Measurements from ENCODE around the gene CCDC175. TPM values are rescaled to one million over a fixed set of nuclear protein-coding genes. Genes with fewer than 3 reads are reported as not detected.

CCDC175 gene
- total and polyA plus RNA-seq, 2 experiments from 2014 or later, result not detected

DNA sequence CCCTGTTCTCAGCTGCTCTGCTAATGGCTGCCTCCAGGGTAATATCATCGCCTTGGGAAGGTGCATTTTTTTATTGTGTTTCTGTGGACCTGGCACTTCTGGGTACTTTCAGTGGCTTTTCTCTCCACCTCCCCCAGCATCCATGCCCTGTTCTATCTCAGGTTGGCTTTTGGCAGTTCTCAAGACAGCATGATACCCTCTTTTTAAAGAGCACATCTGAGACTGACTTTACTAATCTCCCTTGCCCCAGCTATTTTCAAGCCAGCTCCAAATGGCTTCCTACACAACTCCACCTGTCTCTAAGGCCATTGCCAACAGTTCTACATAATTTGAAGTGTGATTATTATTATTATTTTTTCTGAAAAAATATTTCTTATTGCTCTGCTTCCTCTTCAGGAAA lies 39.1 kb downstream of the CCDC175 start:
- Histone ChIP-seq H3K9me2 (replicated peaks; ENCODE audit: insufficient read depth) (no peaks in the 10 kb centered on the region), H3K27ac (no peak overlapping the region), H3K36me3 (replicated peaks; ENCODE audit: insufficient read depth, low read depth) (no peaks in the 10 kb centered on the region), H4K20me1 (ENCODE audit: insufficient read depth, poor library complexity, severe bottlenecking) (no peaks in the 10 kb centered on the region), H3K4me1 (ENCODE audit: insufficient read depth) (no peaks in the 10 kb centered on the region), H3K79me2 (no peaks in the 10 kb centered on the region), H3K4me2 (no peak overlapping the region), H3K4me3 (no peak overlapping the region), H3K9me3 (ENCODE audit: low read depth) (no peaks in the 10 kb centered on the region), H3K27me3 (no peaks in the 10 kb centered on the region), H2AFZ (no peak overlapping the region)
- 90% methylated on average over 1 of the region's 1 CpG for WGBS (ENCODE audit: low lambda C conversion rate, missing lambda C conversion rate)
- DNase-seq (ENCODE audit: low spot score), result no peak
- TF ChIP-seq, protein P1, sequence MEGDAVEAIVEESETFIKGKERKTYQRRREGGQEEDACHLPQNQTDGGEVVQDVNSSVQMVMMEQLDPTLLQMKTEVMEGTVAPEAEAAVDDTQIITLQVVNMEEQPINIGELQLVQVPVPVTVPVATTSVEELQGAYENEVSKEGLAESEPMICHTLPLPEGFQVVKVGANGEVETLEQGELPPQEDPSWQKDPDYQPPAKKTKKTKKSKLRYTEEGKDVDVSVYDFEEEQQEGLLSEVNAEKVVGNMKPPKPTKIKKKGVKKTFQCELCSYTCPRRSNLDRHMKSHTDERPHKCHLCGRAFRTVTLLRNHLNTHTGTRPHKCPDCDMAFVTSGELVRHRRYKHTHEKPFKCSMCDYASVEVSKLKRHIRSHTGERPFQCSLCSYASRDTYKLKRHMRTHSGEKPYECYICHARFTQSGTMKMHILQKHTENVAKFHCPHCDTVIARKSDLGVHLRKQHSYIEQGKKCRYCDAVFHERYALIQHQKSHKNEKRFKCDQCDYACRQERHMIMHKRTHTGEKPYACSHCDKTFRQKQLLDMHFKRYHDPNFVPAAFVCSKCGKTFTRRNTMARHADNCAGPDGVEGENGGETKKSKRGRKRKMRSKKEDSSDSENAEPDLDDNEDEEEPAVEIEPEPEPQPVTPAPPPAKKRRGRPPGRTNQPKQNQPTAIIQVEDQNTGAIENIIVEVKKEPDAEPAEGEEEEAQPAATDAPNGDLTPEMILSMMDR (IDR thresholded peaks at IDR 0.05; ENCODE audit: poor library complexity), result no peak
- TF ChIP-seq EZH2 (IDR thresholded peaks at IDR 0.05; ENCODE audit: borderline replicate concordance) (no peak), EZH2phosphoT487 (IDR thresholded peaks at IDR 0.05; ENCODE audit: low read depth, severe bottlenecking, unreplicated experiment) (no peak)

DNA sequence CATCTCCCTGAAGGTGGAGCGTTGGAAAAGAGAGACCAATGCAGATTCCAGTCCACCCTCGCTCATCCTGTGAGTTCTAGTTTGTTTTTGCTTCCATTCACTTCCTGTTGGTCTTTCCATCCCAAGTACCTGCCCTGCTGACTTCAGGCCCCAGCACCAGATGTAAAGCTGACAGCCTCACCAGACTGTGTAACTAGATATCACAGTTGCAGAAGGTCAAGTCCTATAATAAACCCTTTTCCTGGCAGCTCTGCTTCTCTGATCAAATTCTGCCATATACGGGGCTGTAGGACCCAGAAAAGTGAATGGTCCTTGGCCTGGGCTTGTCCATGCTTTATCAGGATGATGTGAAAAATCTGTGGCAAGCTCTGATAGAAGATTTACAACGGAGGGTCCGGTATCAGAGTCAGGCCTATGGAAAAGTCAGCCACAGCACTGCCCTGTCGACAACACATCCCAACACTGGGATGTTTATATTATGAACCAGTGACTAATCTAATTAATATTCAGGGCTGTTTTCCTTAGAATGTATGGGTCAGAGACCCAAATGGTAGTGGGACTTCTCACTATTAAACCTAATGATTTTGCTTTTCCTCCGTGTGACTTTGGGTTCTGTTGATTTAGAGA lies 42.1 kb downstream of the CCDC175 start:
- WGBS (ENCODE audit: low lambda C conversion rate, missing lambda C conversion rate), result 79% methylated on average over 7 of the region's 7 CpGs
- no peak for TF ChIP-seq EZH2phosphoT487 (IDR thresholded peaks at IDR 0.05; ENCODE audit: low read depth, severe bottlenecking, unreplicated experiment)
- TF ChIP-seq, protein P1 (IDR thresholded peaks at IDR 0.05; ENCODE audit: poor library complexity), result no peak
- TF ChIP-seq EZH2 (IDR thresholded peaks at IDR 0.05; ENCODE audit: borderline replicate concordance), result no peak
- DNase-seq (ENCODE audit: low spot score), result no peak
- H3K36me3 ChIP-seq (replicated peaks; ENCODE audit: insufficient read depth, low read depth), result no peaks in the 10 kb centered on the region
- no peak overlapping the region for H3K27ac ChIP-seq
- no peak overlapping the region for H2AFZ ChIP-seq
- H3K4me2 ChIP-seq, result no peak overlapping the region
- no peaks in the 10 kb centered on the region for H3K9me3 ChIP-seq (ENCODE audit: low read depth)
- H3K4me3 ChIP-seq, result no peak overlapping the region
- H3K4me1 ChIP-seq (ENCODE audit: insufficient read depth), result no peaks in the 10 kb centered on the region
- no peaks in the 10 kb centered on the region for H3K27me3 ChIP-seq
- H3K79me2 ChIP-seq, result no peaks in the 10 kb centered on the region
- H3K9me2 ChIP-seq (replicated peaks; ENCODE audit: insufficient read depth), result no peaks in the 10 kb centered on the region
- H4K20me1 ChIP-seq (ENCODE audit: insufficient read depth, poor library complexity, severe bottlenecking), result no peaks in the 10 kb centered on the region

DNA sequence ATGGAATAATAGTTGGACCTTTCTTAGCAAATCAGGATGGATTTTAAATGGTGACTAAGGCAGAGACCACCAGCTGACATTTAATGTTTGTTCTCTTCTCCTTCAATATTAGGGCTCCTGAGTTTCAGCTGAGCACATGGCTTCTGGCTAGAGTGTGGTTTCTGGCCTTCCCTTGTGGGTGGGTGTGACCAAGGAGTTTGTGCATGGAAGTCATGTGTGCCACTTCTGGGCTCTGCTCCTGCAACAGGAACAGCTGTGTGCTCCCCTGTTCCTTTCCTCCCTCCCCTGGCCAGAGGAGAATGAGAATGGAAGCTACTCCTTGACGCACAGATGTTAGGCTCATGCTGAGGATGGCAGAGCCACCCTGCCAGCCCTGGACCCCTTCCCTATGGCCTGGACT lies 44.2 kb downstream of the CCDC175 start:
- no peaks in the 10 kb centered on the region for H3K9me3 ChIP-seq (ENCODE audit: low read depth)
- no peaks in the 10 kb centered on the region for H3K9me2 ChIP-seq (replicated peaks; ENCODE audit: insufficient read depth)
- no peaks in the 10 kb centered on the region for H3K4me1 ChIP-seq (ENCODE audit: insufficient read depth)
- no peaks in the 10 kb centered on the region for H4K20me1 ChIP-seq (ENCODE audit: insufficient read depth, poor library complexity, severe bottlenecking)
- DNase-seq (ENCODE audit: low spot score), result no peak
- H3K4me3 ChIP-seq, result no peak overlapping the region
- H3K4me2 ChIP-seq, result no peak overlapping the region
- no peaks in the 10 kb centered on the region for H3K79me2 ChIP-seq
- TF ChIP-seq EZH2 (IDR thresholded peaks at IDR 0.05; ENCODE audit: borderline replicate concordance) (no peak), EZH2phosphoT487 (IDR thresholded peaks at IDR 0.05; ENCODE audit: low read depth, severe bottlenecking, unreplicated experiment) (no peak)
- TF ChIP-seq, protein P1 (IDR thresholded peaks at IDR 0.05; ENCODE audit: poor library complexity), result no peak
- H3K27ac ChIP-seq, result no peak overlapping the region
- no peaks in the 10 kb centered on the region for H3K27me3 ChIP-seq
- H2AFZ ChIP-seq, result no peak overlapping the region
- no peaks in the 10 kb centered on the region for H3K36me3 ChIP-seq (replicated peaks; ENCODE audit: insufficient read depth, low read depth)
- 89% methylated on average over 1 of the region's 1 CpG for WGBS (ENCODE audit: low lambda C conversion rate, missing lambda C conversion rate)

Data from hepatocyte (in vitro differentiated cells).